ENCODE data around the gene MARK2.

DNA sequence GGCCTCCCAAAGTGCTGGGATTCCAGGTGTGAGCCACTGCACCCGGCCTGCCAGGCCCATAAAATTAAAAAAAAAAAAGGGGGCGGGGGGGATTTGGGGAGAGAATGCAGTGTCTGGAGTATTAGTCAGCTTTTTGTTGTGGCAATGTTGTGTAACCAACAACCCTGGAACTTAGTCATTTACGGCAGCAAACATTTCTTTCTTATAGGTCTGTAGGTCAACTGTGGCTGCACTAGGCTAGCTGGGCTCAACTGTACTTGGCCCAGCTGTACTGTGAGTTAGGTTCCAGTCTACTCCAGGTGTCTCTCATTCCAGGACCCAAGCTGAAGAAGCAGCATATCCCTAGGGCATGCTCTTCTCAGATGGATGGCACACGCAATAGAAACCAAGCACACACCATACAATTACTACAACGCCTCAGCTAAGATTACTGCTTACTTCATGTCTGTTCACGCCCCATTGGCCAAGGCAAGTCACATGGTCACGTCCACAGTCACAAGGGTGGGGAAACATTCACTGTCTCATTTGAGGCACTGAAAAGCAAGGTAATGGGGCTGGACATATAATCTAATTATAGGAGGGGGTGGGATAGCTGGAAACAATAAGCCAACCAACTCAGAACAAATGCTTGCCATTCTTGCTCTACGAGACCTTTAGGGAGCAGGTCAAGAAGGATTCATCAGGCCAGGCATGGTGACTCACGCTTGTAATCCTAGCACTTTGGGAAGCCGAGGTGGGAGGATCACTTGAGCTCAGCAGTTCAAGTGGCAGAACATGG, 36.1 kb upstream of the MARK2 start:
- TF ChIP-seq TAF1 (IDR thresholded peaks at IDR 0.05; ENCODE audit: borderline replicate concordance, low read depth, low read length) (no peak), POLR2A (IDR thresholded peaks at IDR 0.05; ENCODE audit: low read depth, low read length) (no peak)
